Superior temporal gyrus (tissue), 1 donor: Measurements from ENCODE around the gene SNX10.
"Not testable (repeated sequence)": the region's sequence is repeated elsewhere in the genome, so short reads cannot be mapped to it uniquely, and the experiment has no call there.

ENCODE experiments used
- DNase-seq: peaks from one replicate; pipeline ENCODE4 v3.0.0-alpha.2; 2016; ENCODE audit errors: extremely low spot score

The SNX10 gene, protein sequence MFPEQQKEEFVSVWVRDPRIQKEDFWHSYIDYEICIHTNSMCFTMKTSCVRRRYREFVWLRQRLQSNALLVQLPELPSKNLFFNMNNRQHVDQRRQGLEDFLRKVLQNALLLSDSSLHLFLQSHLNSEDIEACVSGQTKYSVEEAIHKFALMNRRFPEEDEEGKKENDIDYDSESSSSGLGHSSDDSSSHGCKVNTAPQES

GRCh38 chr7:26291699-26292538, at the start of gene SNX10:
SNX10 (plus strand) TSS chr7:26291862; CDS start chr7:26346443, 54,581 bp downstream.
- no peak for DNase-seq

DNA sequence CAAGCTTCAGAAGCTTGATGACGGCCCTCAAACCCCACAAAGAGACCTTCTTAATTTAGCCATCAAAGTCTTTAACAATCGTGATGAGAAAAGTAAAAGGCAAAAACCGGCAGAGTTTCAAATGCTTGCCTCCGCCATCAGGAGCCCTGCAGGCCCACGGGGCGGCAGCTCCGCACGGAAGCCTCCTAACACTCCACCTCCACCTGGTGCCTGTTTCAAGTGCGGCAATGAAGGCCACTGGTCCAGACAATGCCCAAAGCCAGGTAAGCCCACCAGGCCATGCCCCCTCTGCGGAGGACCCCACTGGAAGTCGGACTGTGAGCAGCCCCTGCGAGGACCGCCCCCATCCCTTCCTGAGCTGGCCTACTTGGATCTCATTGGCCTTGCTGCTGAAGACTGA, 46.5 kb upstream of the SNX10 start:
- DNase-seq, result no peak

DNA sequence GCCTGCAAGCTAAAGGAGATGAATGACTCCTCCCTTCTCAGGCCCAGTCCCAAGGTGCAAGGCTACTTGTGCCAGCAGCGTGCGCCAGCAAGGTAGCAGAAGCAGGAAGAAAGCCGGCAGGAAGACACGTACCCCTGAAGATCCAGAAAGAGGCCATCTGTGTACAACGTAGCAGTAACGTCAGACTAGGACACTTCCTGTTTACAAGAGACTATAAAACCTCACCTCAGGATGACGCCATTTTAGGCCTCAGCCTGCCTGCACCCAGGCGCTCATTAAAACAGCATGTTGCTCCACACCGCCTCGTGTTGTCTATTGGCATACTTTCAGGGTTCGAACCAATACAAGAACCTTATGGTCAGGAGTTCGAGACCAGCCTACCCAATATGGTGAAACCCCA, 41.4 kb upstream of the SNX10 start:
- no peak for DNase-seq

DNA sequence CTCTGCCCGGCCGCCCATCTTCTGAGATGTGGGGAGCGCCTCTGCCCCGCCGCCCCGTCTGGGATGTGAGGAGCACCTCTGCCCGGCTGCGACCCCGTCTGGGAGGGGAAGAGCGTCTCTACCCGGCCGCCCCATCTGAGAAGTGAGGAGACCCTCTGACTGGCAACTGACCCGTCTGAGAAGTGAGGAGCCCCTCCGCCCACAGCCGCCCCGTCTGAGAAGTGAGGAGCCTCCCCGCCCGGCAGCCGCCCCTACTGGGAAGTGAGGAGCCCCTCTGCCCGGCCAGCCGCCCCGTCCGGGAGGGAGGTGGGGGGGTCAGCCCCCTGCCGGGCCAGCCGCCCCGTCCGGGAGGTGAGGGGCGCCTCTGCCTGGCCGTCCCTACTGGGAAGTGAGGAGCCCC, 29.8 kb upstream of the SNX10 start:
- DNase-seq, result not testable (repeated sequence)

- no peak for DNase-seq
These were observed 26.6 kb upstream of the SNX10 start for GRCh38 chr7:26265065-26265464.

DNA sequence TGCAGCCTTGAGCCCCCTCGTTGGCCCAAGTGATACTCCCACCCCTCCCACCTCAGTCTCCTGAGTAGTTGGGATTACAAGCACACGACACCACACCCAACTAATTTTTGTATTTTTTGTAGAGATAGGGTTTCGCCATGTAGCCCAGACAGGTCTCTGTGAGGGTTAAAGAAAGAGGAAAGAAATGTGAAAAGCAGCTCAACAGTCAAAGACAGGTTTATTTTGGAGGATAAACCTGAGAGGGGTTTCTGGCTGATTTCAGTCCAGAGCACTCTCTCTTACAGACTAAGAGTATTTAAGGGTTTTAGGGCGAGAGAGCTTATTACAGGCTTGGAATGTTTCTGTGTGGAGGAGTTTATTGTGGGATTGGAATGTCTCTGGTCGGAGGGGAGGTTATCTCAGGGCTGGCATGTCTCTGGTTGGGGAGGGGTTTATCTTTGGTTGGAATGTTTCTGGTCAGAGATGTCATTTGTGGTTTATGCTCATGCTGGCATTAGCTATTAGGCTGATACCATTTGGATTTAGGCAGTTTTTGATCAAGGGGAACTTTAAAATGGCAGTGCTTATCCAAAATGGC, 26.1 kb upstream of the SNX10 start:
- no peak for DNase-seq

- no peak for DNase-seq
These were observed 24.0 kb upstream of the SNX10 start for GRCh38 chr7:26267601-26268166.

GRCh38 chr7:26275213-26275612, 16.4 kb upstream of the SNX10 start:
- no peak for DNase-seq

DNA sequence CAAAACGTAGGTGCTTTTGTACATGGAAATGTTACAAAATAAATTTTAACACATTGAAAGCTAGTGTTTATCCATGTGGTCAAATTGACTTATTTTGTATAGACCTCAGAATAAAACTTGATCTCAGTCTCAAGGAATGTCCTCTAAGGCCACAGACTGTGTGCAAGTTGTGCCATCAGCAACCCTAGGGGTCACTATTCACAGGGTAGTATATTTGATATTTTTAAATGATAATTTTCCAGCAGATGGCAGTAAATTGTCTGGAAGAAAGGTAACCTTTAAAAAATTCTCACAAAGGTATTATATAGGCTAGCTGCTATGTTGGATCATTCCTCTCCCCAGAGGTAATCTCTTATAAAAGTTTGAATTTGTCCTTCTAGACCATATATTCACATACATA, 12.9 kb upstream of the SNX10 start:
- DNase-seq, result no peak

- no peak for DNase-seq
These were observed 12.3 kb upstream of the SNX10 start for GRCh38 chr7:26279405-26279804.

DNA sequence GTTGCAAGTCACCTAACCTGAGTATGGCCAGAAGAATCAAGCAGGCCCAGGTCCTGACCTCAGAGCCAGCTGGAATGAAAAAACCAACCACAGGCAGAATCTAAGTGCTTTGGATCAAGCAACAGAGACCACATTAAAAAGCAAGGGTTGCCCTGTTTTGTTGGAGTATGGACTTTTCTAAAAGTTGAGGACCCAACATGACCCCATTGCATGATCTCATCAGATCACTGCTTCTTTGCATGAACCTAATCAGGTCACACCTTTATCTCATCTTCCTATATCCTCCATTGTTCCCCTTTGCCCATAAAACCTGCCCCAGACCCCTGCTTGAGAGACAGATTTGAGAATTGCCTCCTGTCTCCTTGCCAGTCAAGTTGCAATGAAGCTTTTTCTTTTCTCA, 11.6 kb upstream of the SNX10 start:
- DNase-seq, result no peak

GRCh38 chr7:26280723-26281122, 10.9 kb upstream of the SNX10 start:
- no peak for DNase-seq

DNA sequence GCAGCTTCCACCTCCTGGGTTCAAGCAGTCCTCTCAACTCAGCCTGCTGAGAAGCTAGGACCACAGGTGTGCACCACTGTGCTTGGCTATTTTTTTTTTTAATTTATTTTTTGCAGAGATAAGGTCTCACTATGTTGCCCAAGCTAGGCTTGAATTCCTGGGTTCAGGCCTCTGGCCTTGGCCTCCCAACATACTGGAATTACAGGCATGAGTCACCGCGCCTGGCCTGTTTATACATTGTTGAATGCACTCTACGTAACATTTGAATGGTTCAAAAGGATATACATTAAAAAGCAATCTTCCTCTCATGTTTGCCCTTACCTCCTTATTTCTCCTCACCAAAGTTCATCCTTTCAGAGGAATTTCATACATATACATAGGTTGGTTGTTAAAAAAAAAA, 7.2 kb upstream of the SNX10 start:
- DNase-seq, result no peak

GRCh38 chr7:26284995-26285632, 6.5 kb upstream of the SNX10 start:
- DNase-seq, result no peak

DNA sequence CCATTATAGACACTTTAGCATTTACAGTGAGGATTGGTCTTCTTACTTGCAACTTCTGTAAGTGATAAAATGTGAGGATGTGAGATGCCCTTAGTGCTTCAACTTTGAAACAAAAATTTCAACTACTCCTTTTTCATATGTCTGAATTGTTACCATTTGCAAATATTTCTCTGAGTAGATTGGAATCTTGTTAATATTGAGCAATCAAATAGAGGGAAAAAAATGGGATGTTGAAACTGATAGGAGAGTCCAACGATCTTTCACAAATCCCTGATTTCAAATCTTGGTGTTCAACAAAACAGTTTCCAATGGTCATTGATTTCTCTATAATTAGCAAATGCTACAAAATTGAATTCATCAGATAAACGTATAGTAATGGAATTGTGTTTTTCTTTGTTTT, 5.5 kb upstream of the SNX10 start:
- no peak for DNase-seq

GRCh38 chr7:26288126-26288525, 3.5 kb upstream of the SNX10 start:
- not testable (repeated sequence) for DNase-seq

DNA sequence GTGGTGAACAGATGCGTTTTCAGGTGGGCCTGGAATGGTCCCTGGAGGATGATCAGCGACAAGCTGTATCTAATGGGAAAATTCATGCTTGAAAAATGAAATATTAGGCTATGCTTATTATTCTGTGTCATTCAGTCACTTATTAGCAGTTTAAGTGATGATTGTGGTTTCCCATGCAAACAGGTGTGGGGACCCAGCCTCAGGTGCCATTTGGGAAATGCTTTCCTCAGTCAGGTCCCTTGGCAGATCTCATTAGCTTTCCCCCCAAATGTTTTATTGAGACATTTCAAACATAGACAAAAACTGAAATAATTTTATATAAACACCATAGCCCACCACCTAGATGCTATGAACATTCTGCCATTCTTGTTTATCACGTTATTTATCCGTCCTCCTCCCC, 411 bp upstream of the SNX10 start:
- DNase-seq, result no peak

DNA sequence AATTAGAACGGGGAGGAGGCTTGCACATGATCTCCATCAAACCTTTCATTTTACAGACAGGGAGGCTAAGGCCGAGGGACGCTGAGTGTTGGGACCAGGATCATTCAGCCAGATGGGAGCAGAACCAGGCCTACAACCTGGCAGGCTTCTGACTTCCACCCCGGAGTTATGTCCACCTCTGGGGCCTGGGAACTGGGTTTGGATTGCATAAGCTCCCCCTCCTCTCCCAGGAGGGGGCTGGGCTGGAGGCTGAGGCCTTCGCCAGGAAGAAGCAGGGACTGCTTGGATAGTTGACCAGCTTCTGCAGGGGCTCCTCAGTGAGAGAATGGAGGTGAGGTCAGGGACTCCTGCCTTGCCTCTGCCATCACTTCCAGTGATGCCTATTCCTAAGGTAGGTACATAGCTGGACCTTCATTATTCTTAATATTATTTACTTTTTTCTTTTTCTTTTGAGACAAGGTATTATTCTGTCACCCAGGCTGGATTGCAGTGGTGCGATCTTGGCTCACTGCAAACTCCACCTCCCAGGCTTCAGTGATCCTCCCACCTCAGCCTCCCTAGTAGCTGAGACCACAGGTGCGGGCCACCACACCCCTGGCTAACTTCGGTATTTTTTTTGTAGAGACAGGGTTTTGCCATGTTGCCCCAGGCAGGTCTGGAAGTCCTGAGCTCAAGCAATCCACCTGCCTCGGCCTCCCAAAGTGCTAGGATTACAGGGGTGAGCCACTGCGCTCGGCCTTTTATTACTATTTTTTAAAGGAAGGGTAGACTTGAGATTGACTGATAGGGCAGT, 1.3 kb downstream of the SNX10 start:
- DNase-seq, result no peak

DNA sequence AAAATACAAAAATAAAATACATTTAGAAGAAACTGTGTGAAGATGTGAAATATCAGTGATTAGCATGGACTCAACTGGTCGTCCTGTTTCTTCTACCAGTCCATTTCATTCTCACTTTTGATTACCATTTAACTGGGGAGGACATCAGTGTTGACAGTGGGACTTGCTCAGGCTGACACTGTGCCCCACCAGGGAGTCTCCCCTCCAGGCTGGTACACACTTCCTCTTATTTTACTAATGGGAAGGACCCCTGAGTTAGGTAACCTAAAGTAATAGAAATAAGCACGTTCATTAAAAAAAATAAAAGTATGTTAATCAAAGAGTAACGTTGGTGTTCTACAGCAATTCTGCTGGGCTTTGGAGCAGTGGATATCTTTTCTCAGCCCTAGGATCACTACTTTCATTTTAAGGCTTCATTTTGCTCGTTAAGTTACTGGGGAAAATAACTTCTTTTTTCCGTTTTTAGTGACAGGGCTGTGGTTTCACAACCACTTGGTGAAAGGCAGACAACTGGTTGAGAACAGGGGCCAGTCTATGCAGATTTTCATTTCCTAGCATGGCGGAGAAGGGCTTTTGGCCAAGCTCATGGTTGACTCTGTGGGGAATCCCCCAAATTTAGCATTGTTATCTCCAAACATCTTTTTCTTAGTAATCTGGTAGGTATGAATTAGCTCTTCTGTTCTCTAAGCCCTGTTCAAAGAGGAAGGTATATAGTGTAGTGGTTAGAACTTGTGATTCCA, 2.1 kb downstream of the SNX10 start:
- DNase-seq, result no peak

DNA sequence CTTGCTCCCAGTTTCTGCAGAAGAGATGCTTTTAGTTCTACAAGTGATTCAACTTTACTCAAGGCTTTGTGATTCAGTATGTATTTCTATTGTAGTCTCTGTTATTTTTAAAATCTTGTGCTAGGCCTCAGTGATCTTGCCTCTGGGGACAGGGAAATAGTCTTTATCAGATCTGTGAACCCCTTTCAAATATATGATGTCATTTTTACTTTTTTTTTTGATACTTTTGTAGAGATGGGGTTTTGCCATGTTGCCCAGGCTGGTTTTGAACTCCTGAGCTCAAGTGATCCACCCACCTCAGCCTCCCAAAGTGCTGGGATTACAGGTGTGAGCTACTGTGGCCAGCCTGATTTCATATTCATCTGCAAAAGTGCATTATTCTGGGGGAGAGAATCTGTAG, 3.4 kb downstream of the SNX10 start:
- DNase-seq, result no peak

DNA sequence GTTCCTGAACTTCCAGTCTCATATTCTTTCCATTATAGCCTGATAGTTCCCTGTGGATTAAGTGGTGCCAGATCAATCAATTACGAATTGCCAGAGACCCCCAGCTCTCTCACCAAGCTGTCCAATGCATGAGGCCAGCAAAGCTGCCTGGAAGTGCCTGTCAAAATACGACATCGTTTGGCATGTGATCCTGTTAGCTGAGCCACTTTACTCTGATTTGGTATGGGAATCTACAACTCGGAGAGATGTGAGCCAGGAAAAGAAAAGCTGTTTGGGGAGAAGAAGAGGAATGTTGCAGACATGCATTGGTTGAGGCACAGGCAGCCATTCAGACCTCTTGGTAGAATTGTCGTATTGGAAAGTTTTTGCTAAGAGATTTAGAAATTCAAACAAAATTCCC, 3.9 kb downstream of the SNX10 start:
- DNase-seq, result no peak
